ENCODE results near the gene PACS2. TPM values are rescaled to one million over a fixed set of nuclear protein-coding genes. Genes with fewer than 3 reads are reported as not detected.

The PACS2 gene
- total and polyA plus RNA-seq, 2 experiments from 2014 or later: 41.1 to 54.5 TPM

DNA sequence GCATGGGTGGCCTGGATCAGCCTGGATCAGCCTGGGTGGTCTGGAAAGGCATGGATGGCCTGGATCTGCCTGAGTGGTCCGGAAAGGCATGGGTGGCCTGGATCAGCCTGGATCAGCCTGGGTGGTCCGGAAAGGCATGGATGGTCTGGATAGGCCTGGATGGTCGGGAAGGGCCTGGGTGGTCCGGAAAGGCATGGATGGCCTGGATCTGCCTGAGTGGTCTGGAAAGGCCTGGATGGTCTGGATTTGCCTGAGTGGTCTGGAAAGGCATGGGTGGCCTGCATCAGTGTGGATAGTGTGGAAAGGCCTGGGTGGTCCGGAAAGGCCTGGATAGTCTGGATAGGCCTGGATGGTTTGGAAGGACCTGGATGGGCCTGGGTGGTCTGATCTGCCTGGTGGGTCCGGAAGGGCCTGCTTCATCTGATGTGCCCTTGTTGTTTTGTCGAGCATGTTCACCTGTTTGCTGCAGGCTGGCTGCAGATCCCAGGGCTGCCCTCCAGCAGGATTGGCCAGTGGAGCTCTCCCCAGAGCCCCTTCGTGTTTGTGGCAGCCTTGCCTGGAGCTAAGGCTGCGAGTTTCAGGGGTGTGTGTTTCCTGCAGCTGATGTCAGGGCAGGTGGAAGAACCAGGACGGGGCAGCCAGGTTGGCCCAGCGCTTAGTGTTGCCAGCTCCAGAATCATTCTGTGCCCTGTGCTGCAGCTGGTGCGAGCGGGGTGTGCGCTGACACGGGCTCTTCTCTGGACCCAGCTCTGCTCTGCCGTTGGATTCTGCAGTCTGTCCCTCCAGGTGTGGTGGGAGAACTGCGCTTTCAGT lies 64.5 kb downstream of the PACS2 start:
- 96% methylated on average over 17 of the region's 17 CpGs for WGBS (ENCODE audit: low lambda C conversion rate, missing lambda C conversion rate)
- H3K27me3 ChIP-seq: no peaks in the 10 kb centered on the region
- TF ChIP-seq EZH2phosphoT487 (IDR thresholded peaks at IDR 0.05; ENCODE audit: low read depth, severe bottlenecking, unreplicated experiment): no peak
- TF ChIP-seq EZH2 (IDR thresholded peaks at IDR 0.05; ENCODE audit: borderline replicate concordance): no peak
- TF ChIP-seq, protein P1, sequence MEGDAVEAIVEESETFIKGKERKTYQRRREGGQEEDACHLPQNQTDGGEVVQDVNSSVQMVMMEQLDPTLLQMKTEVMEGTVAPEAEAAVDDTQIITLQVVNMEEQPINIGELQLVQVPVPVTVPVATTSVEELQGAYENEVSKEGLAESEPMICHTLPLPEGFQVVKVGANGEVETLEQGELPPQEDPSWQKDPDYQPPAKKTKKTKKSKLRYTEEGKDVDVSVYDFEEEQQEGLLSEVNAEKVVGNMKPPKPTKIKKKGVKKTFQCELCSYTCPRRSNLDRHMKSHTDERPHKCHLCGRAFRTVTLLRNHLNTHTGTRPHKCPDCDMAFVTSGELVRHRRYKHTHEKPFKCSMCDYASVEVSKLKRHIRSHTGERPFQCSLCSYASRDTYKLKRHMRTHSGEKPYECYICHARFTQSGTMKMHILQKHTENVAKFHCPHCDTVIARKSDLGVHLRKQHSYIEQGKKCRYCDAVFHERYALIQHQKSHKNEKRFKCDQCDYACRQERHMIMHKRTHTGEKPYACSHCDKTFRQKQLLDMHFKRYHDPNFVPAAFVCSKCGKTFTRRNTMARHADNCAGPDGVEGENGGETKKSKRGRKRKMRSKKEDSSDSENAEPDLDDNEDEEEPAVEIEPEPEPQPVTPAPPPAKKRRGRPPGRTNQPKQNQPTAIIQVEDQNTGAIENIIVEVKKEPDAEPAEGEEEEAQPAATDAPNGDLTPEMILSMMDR (IDR thresholded peaks at IDR 0.05; ENCODE audit: poor library complexity): no peak

DNA sequence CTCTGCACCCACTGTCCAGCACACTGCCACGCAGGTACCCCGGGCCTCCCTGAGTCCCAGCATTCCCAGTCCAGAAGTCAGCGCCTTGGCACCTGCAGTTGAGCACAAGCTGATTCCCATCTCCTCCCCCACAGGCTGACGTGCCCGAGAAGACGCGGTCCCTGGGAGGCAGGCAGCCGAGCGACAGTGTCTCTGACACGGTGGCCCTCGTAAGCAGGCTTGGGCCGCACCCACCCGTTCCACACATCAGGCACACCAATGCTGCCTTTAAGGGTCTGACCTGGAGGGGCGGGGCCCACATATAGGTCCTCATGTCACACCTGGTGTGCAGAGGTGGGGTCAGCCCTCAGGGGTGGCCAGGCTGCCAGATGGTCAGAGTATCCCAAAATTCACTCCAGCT lies 65.4 kb downstream of the PACS2 start:
- no peak overlapping the region for H3K4me2 ChIP-seq
- no peaks in the 10 kb centered on the region for H3K4me1 ChIP-seq (ENCODE audit: insufficient read depth)
- DNase-seq (ENCODE audit: low spot score): no peak
- WGBS (ENCODE audit: low lambda C conversion rate, missing lambda C conversion rate): 98% methylated on average over 14 of the region's 14 CpGs
- no peaks in the 10 kb centered on the region for H3K79me2 ChIP-seq
- TF ChIP-seq EZH2 (IDR thresholded peaks at IDR 0.05; ENCODE audit: borderline replicate concordance) (no peak), EZH2phosphoT487 (IDR thresholded peaks at IDR 0.05; ENCODE audit: low read depth, severe bottlenecking, unreplicated experiment) (no peak)
- TF ChIP-seq, protein P1 (IDR thresholded peaks at IDR 0.05; ENCODE audit: poor library complexity): no peak
- H3K9me3 ChIP-seq (ENCODE audit: low read depth): no peaks in the 10 kb centered on the region
- no peaks in the 10 kb centered on the region for H3K36me3 ChIP-seq (replicated peaks; ENCODE audit: insufficient read depth, low read depth)
- H4K20me1 ChIP-seq (ENCODE audit: insufficient read depth, poor library complexity, severe bottlenecking): no peaks in the 10 kb centered on the region
- H3K4me3 ChIP-seq: no peak overlapping the region
- no peak overlapping the region for H3K27ac ChIP-seq
- no peak overlapping the region for H2AFZ ChIP-seq
- no peaks in the 10 kb centered on the region for H3K27me3 ChIP-seq
- H3K9me2 ChIP-seq (replicated peaks; ENCODE audit: insufficient read depth): no peaks in the 10 kb centered on the region

More for the DNA sequence above, 64.5 kb downstream of the PACS2 start:
- Histone ChIP-seq H3K4me2 (no peak overlapping the region), H3K9me3 (ENCODE audit: low read depth) (no peaks in the 10 kb centered on the region), H3K4me1 (ENCODE audit: insufficient read depth) (no peaks in the 10 kb centered on the region), H3K4me3 (no peak overlapping the region), H3K9me2 (replicated peaks; ENCODE audit: insufficient read depth) (no peaks in the 10 kb centered on the region), H3K79me2 (no peaks in the 10 kb centered on the region), H2AFZ (no peak overlapping the region), H4K20me1 (ENCODE audit: insufficient read depth, poor library complexity, severe bottlenecking) (no peaks in the 10 kb centered on the region), H3K27ac (no peak overlapping the region), H3K36me3 (replicated peaks; ENCODE audit: insufficient read depth, low read depth) (no peaks in the 10 kb centered on the region)
- no peak for DNase-seq (ENCODE audit: low spot score)

DNA sequence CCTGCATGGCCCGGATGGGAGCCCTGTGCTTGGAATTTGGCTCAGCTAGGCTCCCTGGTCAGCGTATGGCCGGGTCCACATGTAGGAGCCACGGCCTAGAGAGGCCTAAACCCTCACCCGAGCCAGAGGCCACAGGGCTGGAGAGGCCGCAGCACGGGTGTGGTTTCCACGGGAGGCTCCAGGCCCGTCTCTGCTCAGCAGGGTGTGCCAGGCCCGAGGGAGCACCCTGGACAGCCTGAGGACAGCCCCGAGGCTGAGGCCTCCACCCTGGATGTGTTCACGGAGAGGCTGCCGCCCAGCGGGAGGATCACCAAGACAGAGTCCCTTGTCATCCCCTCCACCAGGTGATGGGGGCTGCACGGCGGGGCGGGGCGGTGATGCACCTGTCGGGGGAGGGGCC lies 66.2 kb downstream of the PACS2 start:
- WGBS (ENCODE audit: low lambda C conversion rate, missing lambda C conversion rate): 96% methylated on average over 18 of the region's 19 CpGs
- H3K4me1 ChIP-seq (ENCODE audit: insufficient read depth): no peaks in the 10 kb centered on the region
- H3K36me3 ChIP-seq (replicated peaks; ENCODE audit: insufficient read depth, low read depth): no peaks in the 10 kb centered on the region

More for the DNA sequence above, 66.2 kb downstream of the PACS2 start:
- no peak for TF ChIP-seq EZH2phosphoT487 (IDR thresholded peaks at IDR 0.05; ENCODE audit: low read depth, severe bottlenecking, unreplicated experiment)
- no peak for TF ChIP-seq EZH2 (IDR thresholded peaks at IDR 0.05; ENCODE audit: borderline replicate concordance)
- TF ChIP-seq, protein P1 (IDR thresholded peaks at IDR 0.05; ENCODE audit: poor library complexity): no peak
- Histone ChIP-seq H3K9me2 (replicated peaks; ENCODE audit: insufficient read depth) (no peaks in the 10 kb centered on the region), H3K79me2 (no peaks in the 10 kb centered on the region), H3K4me2 (no peak overlapping the region), H3K27ac (no peak overlapping the region), H3K27me3 (no peaks in the 10 kb centered on the region), H4K20me1 (ENCODE audit: insufficient read depth, poor library complexity, severe bottlenecking) (no peaks in the 10 kb centered on the region), H2AFZ (no peak overlapping the region), H3K4me3 (no peak overlapping the region), H3K9me3 (ENCODE audit: low read depth) (no peaks in the 10 kb centered on the region)
- DNase-seq (ENCODE audit: low spot score): no peak
